Neural cell (in vitro differentiated cells): ENCODE data around the gene HJURP. TPM values are rescaled to one million over a fixed set of nuclear protein-coding genes. Genes with fewer than 3 reads are reported as not detected.

Experiments used
- H2AFZ ChIP-seq: fragments of 200-600, 300-800 bp; sonication (generic), shearing (Covaris generic); 2 replicates; pipeline ENCODE4 v1.6.0; 2014; ENCODE audit warnings: low read depth, mild to moderate bottlenecking, antibody characterized with exemption, low read length, moderate library complexity
- H3F3A ChIP-seq: fragments of 200-600 bp; shearing (Covaris generic); 2 replicates; pipeline ENCODE4 v1.6.1; 2016; ENCODE audit warnings: mild to moderate bottlenecking, moderate library complexity, mixed read lengths, antibody characterized with exemption, low read length; ENCODE audit not compliant: insufficient read depth, poor library complexity, severe bottlenecking
- H3K27ac ChIP-seq: fragments of 200-600, 300-800 bp; sonication (generic), shearing (Covaris generic); 2 replicates; pipeline ENCODE4 v1.5.1; 2014; ENCODE audit warnings: mild to moderate bottlenecking, low read length, moderate library complexity
- H3K27me3 ChIP-seq: fragments of 300-800, 200-600 bp; sonication (generic), shearing (Covaris generic); 2 replicates; pipeline ENCODE4 v1.6.0; 2014; ENCODE audit warnings: mild to moderate bottlenecking, low read depth, low read length, moderate library complexity; ENCODE audit not compliant: insufficient read depth
- H3K36me3 ChIP-seq: fragments of 300-800, 200-600 bp; sonication (generic), shearing (Covaris generic); 2 replicates; pipeline ENCODE4 v1.5.1; 2014; ENCODE audit warnings: mild to moderate bottlenecking, antibody characterized with exemption, low read length, moderate library complexity; ENCODE audit not compliant: insufficient read depth
- H3K4me2 ChIP-seq: fragments of 300-800, 200-600 bp; sonication (generic), shearing (Covaris generic); 2 replicates; pipeline ENCODE4 v1.6.0; 2014; ENCODE audit warnings: mild to moderate bottlenecking, low read length
- H3K4me3 ChIP-seq: fragments of 300-800, 200-600 bp; sonication (generic), shearing (Covaris generic); 2 replicates; pipeline ENCODE4 v1.5.1; 2014; ENCODE audit warnings: mild to moderate bottlenecking, low read length, moderate library complexity
- H3K79me2 ChIP-seq: fragments of 200-600 bp; shearing (Covaris generic); replicated peaks from 2 replicates; pipeline ENCODE4 v1.6.0; 2014; ENCODE audit warnings: mild to moderate bottlenecking, low read length, moderate library complexity; ENCODE audit not compliant: insufficient read depth
- H3K9ac ChIP-seq: fragments of 300-800, 200-600 bp; sonication (generic), shearing (Covaris generic); 2 replicates; pipeline ENCODE4 v1.6.1; 2016; ENCODE audit warnings: mild to moderate bottlenecking, low read length, mixed read lengths
- H3K9me2 ChIP-seq: fragments of 200-600 bp; shearing (Covaris generic); 2 replicates; pipeline ENCODE4 v1.6.1; 2016; ENCODE audit warnings: mild to moderate bottlenecking, low read length, mixed read lengths; ENCODE audit not compliant: insufficient read depth
- H3K9me3 ChIP-seq: fragments of 200-600, 300-800 bp; sonication (generic), shearing (Covaris generic); 2 replicates; pipeline ENCODE4 v1.6.1; 2016; ENCODE audit warnings: mild to moderate bottlenecking, mixed run types, low read length, moderate library complexity, mixed read lengths
- H4K20me1 ChIP-seq: fragments of 200-600 bp; shearing (Covaris generic); 2 replicates; pipeline ENCODE4 v1.6.1; 2016; ENCODE audit warnings: mild to moderate bottlenecking, mixed run types; ENCODE audit not compliant: insufficient read depth
- EP300 ChIP-seq: fragments of 450-650 bp; conservative IDR thresholded peaks from 2 replicates; pipeline ENCODE4 v1.6.1; 2014; ENCODE audit warnings: antibody characterized with exemption, mild to moderate bottlenecking, moderate library complexity; ENCODE audit not compliant: poor library complexity, severe bottlenecking
- EZH2 ChIP-seq: fragments of 200-600, 300-800 bp; shearing (Covaris generic), sonication (generic); IDR thresholded peaks from 2 replicates; pipeline ENCODE4 v1.6.1; 2014; ENCODE audit warnings: antibody characterized with exemption, low read length, borderline replicate concordance, mild to moderate bottlenecking; ENCODE audit not compliant: insufficient read depth, poor library complexity, severe bottlenecking
- MXI1 ChIP-seq: fragments of 450-650 bp; conservative IDR thresholded peaks from 2 replicates; pipeline ENCODE4 v1.6.1; 2014; ENCODE audit warnings: antibody characterized with exemption, mild to moderate bottlenecking; ENCODE audit not compliant: poor library complexity, severe bottlenecking
- POLR2AphosphoS5 ChIP-seq: IDR thresholded peaks from 2 replicates; pipeline ENCODE4 v1.6.1; 2012
- RAD21 ChIP-seq: fragments of 450-650 bp; conservative IDR thresholded peaks from 2 replicates; pipeline ENCODE4 v1.6.1; 2014; ENCODE audit warnings: antibody characterized with exemption, mild to moderate bottlenecking, moderate library complexity
- SMC3 ChIP-seq: fragments of 450-650 bp; conservative IDR thresholded peaks from 2 replicates; pipeline ENCODE4 v1.6.1; 2014; ENCODE audit warnings: antibody characterized with exemption, mild to moderate bottlenecking, moderate library complexity; ENCODE audit not compliant: poor library complexity
- TAF1 ChIP-seq: IDR thresholded peaks from 2 replicates; pipeline ENCODE4 v1.6.1; 2012; ENCODE audit warnings: low read depth
- polyA plus RNA-seq: library from polyadenylated mRNA; depleted of rRNA; stranded (reverse); fragments of >200 nt; gene quantifications from 2 replicates; pipeline ENCODE4 v1.2.3, GENCODE V29; 2014
- TF ChIP-seq, protein P1 (sequence below): IDR thresholded peaks from 2 replicates; pipeline ENCODE4 v1.6.1; 2012; ENCODE audit warnings: borderline replicate concordance
- TF ChIP-seq, protein P2 (sequence below): fragments of 450-650 bp; IDR thresholded peaks from 2 replicates; pipeline ENCODE4 v1.5.1; 2014; ENCODE audit warnings: antibody characterized with exemption, mild to moderate bottlenecking, moderate library complexity; ENCODE audit not compliant: poor library complexity, severe bottlenecking

HJURP gene
- polyA plus RNA-seq, 1 donor from 2014 or later = 1.3 TPM

DNA sequence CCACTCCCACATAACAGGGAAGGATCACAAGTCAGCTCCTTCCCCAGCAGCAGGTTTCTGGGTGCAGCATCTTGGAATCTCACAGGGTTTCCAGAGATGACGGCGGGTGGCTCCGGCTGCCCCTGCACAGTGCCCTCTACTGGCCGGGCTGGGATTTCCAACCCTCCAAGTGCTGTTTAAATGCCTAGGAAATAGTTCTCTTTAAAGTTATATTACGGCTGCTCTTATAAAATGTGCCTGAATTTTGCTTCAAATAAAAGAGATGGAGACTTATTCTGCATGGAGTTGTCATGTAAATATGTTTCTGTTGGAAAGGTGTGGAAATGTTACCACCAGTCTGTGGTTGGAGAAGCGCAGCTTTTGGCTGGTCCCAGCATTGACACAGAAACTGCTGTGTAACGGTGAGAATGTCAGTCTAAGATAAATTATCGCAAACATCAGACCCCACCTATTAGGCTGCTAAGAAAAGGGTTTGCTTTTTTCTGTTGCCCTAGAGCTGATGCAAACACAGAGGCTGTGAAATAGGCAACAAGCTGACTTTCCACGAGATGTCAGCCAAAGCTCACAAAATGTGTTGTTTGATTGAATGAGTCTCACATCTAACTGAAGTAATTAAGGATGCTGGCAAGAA lies 3.3 kb upstream of the HJURP start:
- Histone ChIP-seq H3K27me3 (no peaks in the 10 kb centered on the region), H3K9me3 (no peaks in the 10 kb centered on the region), H3K27ac (no peak overlapping the region), H3K4me2 (no peak overlapping the region), H3K9ac (no peak overlapping the region), H4K20me1 (no peaks in the 10 kb centered on the region), H3K9me2 (no peaks in the 10 kb centered on the region), H3F3A (no peaks in the 10 kb centered on the region), H3K4me3 (no peak overlapping the region), H3K79me2 (peaks cover 16% of the 10 kb centered on the region), H3K36me3 (no peaks in the 10 kb centered on the region), H2AFZ (no peak overlapping the region)
- TF ChIP-seq EZH2 (no peak), RAD21 (peak; percentile 22), MXI1 (no peak)
- TF ChIP-seq, protein P1, sequence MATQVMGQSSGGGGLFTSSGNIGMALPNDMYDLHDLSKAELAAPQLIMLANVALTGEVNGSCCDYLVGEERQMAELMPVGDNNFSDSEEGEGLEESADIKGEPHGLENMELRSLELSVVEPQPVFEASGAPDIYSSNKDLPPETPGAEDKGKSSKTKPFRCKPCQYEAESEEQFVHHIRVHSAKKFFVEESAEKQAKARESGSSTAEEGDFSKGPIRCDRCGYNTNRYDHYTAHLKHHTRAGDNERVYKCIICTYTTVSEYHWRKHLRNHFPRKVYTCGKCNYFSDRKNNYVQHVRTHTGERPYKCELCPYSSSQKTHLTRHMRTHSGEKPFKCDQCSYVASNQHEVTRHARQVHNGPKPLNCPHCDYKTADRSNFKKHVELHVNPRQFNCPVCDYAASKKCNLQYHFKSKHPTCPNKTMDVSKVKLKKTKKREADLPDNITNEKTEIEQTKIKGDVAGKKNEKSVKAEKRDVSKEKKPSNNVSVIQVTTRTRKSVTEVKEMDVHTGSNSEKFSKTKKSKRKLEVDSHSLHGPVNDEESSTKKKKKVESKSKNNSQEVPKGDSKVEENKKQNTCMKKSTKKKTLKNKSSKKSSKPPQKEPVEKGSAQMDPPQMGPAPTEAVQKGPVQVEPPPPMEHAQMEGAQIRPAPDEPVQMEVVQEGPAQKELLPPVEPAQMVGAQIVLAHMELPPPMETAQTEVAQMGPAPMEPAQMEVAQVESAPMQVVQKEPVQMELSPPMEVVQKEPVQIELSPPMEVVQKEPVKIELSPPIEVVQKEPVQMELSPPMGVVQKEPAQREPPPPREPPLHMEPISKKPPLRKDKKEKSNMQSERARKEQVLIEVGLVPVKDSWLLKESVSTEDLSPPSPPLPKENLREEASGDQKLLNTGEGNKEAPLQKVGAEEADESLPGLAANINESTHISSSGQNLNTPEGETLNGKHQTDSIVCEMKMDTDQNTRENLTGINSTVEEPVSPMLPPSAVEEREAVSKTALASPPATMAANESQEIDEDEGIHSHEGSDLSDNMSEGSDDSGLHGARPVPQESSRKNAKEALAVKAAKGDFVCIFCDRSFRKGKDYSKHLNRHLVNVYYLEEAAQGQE = no peak

DNA sequence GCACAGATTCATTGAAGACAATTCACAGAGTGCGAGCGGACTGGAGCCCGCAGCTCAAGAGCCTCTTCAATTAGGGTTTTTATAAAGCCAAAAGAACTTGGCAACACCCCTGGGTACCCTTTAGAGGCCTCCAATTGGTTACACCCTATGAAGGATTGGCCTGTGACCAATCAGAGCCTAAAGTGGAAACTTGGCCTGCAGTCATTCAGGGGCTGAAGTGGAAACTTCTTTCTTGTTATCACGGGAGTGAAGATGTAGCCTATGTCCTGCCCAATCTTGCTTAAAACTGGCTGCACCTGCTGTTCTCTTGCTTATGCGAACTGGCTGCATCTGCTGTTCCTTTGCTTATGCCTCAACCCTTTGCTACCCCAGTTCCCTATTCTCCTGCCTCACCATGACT lies 1.8 kb upstream of the HJURP start:
- H3F3A ChIP-seq = no peaks in the 10 kb centered on the region
- H2AFZ ChIP-seq = no peak overlapping the region
- no peak overlapping the region for H3K4me3 ChIP-seq
- no peaks in the 10 kb centered on the region for H3K9me3 ChIP-seq
- H3K27ac ChIP-seq = no peak overlapping the region
- H3K36me3 ChIP-seq = no peaks in the 10 kb centered on the region
- H3K27me3 ChIP-seq = no peaks in the 10 kb centered on the region
- no peaks in the 10 kb centered on the region for H4K20me1 ChIP-seq
- no peak for TF ChIP-seq SMC3
- TF ChIP-seq, protein P2, sequence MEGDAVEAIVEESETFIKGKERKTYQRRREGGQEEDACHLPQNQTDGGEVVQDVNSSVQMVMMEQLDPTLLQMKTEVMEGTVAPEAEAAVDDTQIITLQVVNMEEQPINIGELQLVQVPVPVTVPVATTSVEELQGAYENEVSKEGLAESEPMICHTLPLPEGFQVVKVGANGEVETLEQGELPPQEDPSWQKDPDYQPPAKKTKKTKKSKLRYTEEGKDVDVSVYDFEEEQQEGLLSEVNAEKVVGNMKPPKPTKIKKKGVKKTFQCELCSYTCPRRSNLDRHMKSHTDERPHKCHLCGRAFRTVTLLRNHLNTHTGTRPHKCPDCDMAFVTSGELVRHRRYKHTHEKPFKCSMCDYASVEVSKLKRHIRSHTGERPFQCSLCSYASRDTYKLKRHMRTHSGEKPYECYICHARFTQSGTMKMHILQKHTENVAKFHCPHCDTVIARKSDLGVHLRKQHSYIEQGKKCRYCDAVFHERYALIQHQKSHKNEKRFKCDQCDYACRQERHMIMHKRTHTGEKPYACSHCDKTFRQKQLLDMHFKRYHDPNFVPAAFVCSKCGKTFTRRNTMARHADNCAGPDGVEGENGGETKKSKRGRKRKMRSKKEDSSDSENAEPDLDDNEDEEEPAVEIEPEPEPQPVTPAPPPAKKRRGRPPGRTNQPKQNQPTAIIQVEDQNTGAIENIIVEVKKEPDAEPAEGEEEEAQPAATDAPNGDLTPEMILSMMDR = no peak
- TF ChIP-seq, protein P1 = no peak
- no peak for TF ChIP-seq POLR2AphosphoS5
- TF ChIP-seq RAD21 = no peak
- TF ChIP-seq TAF1 = no peak
- TF ChIP-seq EP300 = no peak
- TF ChIP-seq MXI1 = no peak
- TF ChIP-seq EZH2 = no peak
- H3K79me2 ChIP-seq = peaks cover 29% of the 10 kb centered on the region
- H3K9me2 ChIP-seq = no peaks in the 10 kb centered on the region
- no peak overlapping the region for H3K4me2 ChIP-seq
- H3K9ac ChIP-seq = no peak overlapping the region
